Stimulated activated CD4-positive, alpha-beta T cell treated with anti-CD3 and anti-CD28 coated beads, TNF-alpha, amount 100 ng/mL, for 48 hours (primary cell): ENCODE results near the gene SOBP.
"Not testable (repeated sequence)": the region's sequence is repeated elsewhere in the genome, so short reads cannot be mapped to it uniquely, and the experiment has no call there.

Source experiments
- DNase-seq, 3 donors: peaks; one replicate each; pipeline ENCODE4 v3.0.0-alpha.2; 2020; ENCODE audit warnings: low read depth in 3 of 3

The SOBP gene

GRCh38 chr6:107489636-107490565, at the start of gene SOBP:
TSS of gene SOBP (plus strand) at chr6:107490117. CDS start at chr6:107490617, 500 bp downstream.
- DNase-seq: peak in 1 of 3 donors; percentile 28

- no peak for DNase-seq
These were observed 49.0 kb upstream of the SOBP start for GRCh38 chr6:107440936-107441335.

GRCh38 chr6:107441682-107442081, 48.2 kb upstream of the SOBP start:
- no peak for DNase-seq

GRCh38 chr6:107442938-107443607, 46.8 kb upstream of the SOBP start:
- no peak for DNase-seq

- no peak for DNase-seq
These were observed 46.2 kb upstream of the SOBP start for GRCh38 chr6:107443608-107444267.

- no peak for DNase-seq
These were observed 45.6 kb upstream of the SOBP start for GRCh38 chr6:107444277-107444676.

- no peak for DNase-seq
These were observed 42.2 kb upstream of the SOBP start for GRCh38 chr6:107447663-107448216.

GRCh38 chr6:107448776-107449175, 41.1 kb upstream of the SOBP start:
- DNase-seq: no peak

- peak in 1 of 3 donors; percentile 18 for DNase-seq
These were observed 31.1 kb upstream of the SOBP start for GRCh38 chr6:107458672-107459282.

GRCh38 chr6:107459283-107460082, 30.4 kb upstream of the SOBP start, which contains the start of gene PDSS2:
TSS of gene PDSS2 (minus strand) at chr6:107459564. CDS start at chr6:107459285, 279 bp downstream.
- peak; percentile 93 to 98 (median 97) for DNase-seq

- no peak for DNase-seq
These were observed 29.8 kb upstream of the SOBP start for GRCh38 chr6:107460083-107460631.

GRCh38 chr6:107466062-107466461, 23.9 kb upstream of the SOBP start:
- no peak for DNase-seq

GRCh38 chr6:107470364-107470763, 19.6 kb upstream of the SOBP start:
- no peak for DNase-seq

- no peak for DNase-seq
These were observed 16.3 kb upstream of the SOBP start for GRCh38 chr6:107473660-107474059.

GRCh38 chr6:107475360-107475759, 14.6 kb upstream of the SOBP start:
- not testable (repeated sequence) for DNase-seq

GRCh38 chr6:107475826-107476225, 14.1 kb upstream of the SOBP start:
- DNase-seq: not testable (repeated sequence)

GRCh38 chr6:107479089-107479690, 10.7 kb upstream of the SOBP start:
- DNase-seq: no peak

GRCh38 chr6:107485157-107485556, 4.8 kb upstream of the SOBP start:
- no peak for DNase-seq

- DNase-seq: no peak
These were observed 1.6 kb upstream of the SOBP start for GRCh38 chr6:107488174-107488874.
